Measurements from ENCODE around the gene LRRC74A. TPM values are rescaled to one million over a fixed set of nuclear protein-coding genes. Genes with fewer than 3 reads are reported as not detected.

LRRC74A gene
- total RNA-seq, 2 experiments from 2014 or later: not detected

DNA sequence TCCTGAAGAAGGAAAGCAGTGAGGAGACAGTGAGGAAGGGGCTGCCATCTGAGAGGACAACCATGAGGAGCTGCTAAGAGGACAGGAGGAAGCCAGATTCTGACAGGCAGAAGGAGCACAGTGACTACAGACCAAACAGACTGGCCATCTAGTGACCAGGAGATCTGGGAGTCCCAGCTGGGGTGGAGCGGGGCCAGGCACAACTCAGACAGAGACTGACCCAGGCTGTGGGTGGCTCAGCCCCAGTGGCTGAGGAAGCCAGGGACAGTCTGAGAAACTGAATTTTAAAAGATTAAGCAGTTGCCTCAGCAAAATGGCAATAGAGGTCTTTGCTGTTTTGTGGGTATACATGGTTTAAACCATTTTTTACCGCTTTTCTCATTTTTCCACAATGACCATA is 28.9 kb downstream of the LRRC74A start:
- Mint-ChIP-seq H3K4me1 (ENCODE audit: low read depth) (no peaks in the 10 kb centered on the region), H3K27me3 (no peaks in the 10 kb centered on the region), H3K9me3 (no peaks in the 10 kb centered on the region), H3K36me3 (ENCODE audit: low read depth) (no peaks in the 10 kb centered on the region), H3K4me3 (no peak overlapping the region), H3K27ac (no peak overlapping the region)
- TF ChIP-seq CTCF (IDR thresholded peaks at IDR 0.05): no peak
- ATAC-seq: no peak
- no peak for DNase-seq
- CTCF ChIA-PET: interaction anchor here (1.4 to 3.0 kb wide), 2 partner anchors 18 to 214 kb away, joined by 4 to 21 read pairs; no protein-coding TSS in a partner anchor
- POLR2A ChIA-PET: no interaction called here
- intact Hi-C loops (cut with micrococcal nuclease): no loop called here

GRCh38 chr14:76856769-76857168 is 30.6 kb downstream of the LRRC74A start:
- no peaks in the 10 kb centered on the region for H3K36me3 Mint-ChIP-seq (ENCODE audit: low read depth)
- no peak overlapping the region for H3K4me3 Mint-ChIP-seq
- POLR2A ChIA-PET: no interaction called here
- H3K27me3 Mint-ChIP-seq: peaks cover 1% of the 10 kb centered on the region
- H3K27ac Mint-ChIP-seq: no peak overlapping the region
- H3K4me1 Mint-ChIP-seq (ENCODE audit: low read depth): no peaks in the 10 kb centered on the region
- DNase-seq: no peak
- H3K9me3 Mint-ChIP-seq: no peaks in the 10 kb centered on the region
- intact Hi-C loops (cut with micrococcal nuclease): no loop called here
- ATAC-seq: no peak
- TF ChIP-seq CTCF (IDR thresholded peaks at IDR 0.05): no peak
- CTCF ChIA-PET: interaction anchor here (1.0 to 3.0 kb wide), 3 partner anchors 17 to 214 kb away, joined by 4 to 21 read pairs (median 5); no protein-coding TSS in a partner anchor

DNA sequence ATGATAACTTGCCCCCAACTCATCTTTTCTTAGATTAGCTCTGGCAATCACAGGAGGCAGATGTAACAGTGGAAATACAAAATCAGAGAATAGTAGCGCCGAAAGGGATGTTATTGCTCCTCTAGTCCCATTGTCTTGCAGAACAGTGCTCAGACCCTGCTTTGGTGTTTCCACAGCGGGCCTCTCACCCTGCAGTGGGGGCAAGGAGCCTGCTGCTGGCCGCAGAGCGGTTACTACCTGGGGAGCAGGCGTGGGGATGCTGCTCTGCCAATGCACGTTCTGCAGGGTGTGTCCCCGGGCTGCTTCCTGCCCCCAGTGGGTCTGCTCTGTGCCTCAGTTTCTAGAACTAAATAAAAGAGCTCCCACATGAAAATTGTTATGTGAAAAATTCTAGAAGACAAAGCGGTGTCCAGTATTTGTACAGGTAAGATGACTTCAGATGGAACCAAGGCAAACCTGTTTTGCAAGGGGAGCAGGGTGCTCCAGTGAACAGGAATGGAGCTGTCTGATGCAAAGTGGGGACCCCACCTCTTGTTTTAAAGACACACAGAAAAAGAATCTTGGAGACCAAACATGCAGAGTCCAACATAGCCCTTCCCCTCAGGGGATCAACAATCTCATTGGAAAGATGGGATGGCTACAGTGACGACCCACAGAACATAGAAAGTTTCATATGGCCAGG is 35.5 kb downstream of the LRRC74A start:
- no peak for DNase-seq
- ChIA-PET POLR2A (no interaction called here), CTCF (interaction anchor here (0.7 to 2.4 kb wide), 9 partner anchors 11 to 233 kb away, joined by 3 to 13 read pairs (median 3); no protein-coding TSS in a partner anchor)
- no peak for ATAC-seq
- intact Hi-C loops (cut with micrococcal nuclease): no loop called here
- H3K4me3 Mint-ChIP-seq: no peak overlapping the region
- H3K36me3 Mint-ChIP-seq (ENCODE audit: low read depth): no peaks in the 10 kb centered on the region
- peaks cover 14% of the 10 kb centered on the region for H3K4me1 Mint-ChIP-seq (ENCODE audit: low read depth)
- H3K9me3 Mint-ChIP-seq: no peaks in the 10 kb centered on the region
- no peak for TF ChIP-seq CTCF (IDR thresholded peaks at IDR 0.05)
- H3K27me3 Mint-ChIP-seq: peaks cover 1% of the 10 kb centered on the region
- H3K27ac Mint-ChIP-seq: no peak overlapping the region

- intact Hi-C loops (cut with micrococcal nuclease): no loop called here
- no peak overlapping the region for H3K4me3 Mint-ChIP-seq
- TF ChIP-seq CTCF (IDR thresholded peaks at IDR 0.05): no peak
- DNase-seq: peak; percentile 22
- peaks cover 19% of the 10 kb centered on the region for H3K4me1 Mint-ChIP-seq (ENCODE audit: low read depth)
- H3K36me3 Mint-ChIP-seq (ENCODE audit: low read depth): no peaks in the 10 kb centered on the region
- ATAC-seq: no peak
- ChIA-PET CTCF (interaction anchor here (0.6 to 2.8 kb wide), 5 partner anchors 13 to 208 kb away, joined by 3 to 14 read pairs (median 5); no protein-coding TSS in a partner anchor), POLR2A (no interaction called here)
- no peak overlapping the region for H3K27ac Mint-ChIP-seq
- H3K27me3 Mint-ChIP-seq: peaks cover 1% of the 10 kb centered on the region
- no peaks in the 10 kb centered on the region for H3K9me3 Mint-ChIP-seq
Measured at GRCh38 chr14:76862546-76863282, 36.5 kb downstream of the LRRC74A start.
